ENCODE measurements around the gene TGFBR3L. TPM values are rescaled to one million over a fixed set of nuclear protein-coding genes. Genes with fewer than 3 reads are reported as not detected.

Gene TGFBR3L
- total RNA-seq, 2 donors from 2014 or later: 9.9 TPM; not detected in 1

- Histone ChIP-seq H3K36me3 (replicated peaks in 1 of 2; ENCODE audit: insufficient read depth in 1 of 2, low read depth in 2 of 2) (no peaks in the 10 kb centered on the region), H3K9me3 (no peaks in the 10 kb centered on the region), H3K27me3 (no peaks in the 10 kb centered on the region), H3K27ac (no peak overlapping the region), H3K4me3 (no peak overlapping the region), H3K4me1 (peaks cover 46% of the 10 kb centered on the region)
- no peak for DNase-seq
- TF ChIP-seq CTCF (IDR thresholded peaks at IDR 0.05): no peak
- TF ChIP-seq POLR2A (IDR thresholded peaks at IDR 0.05): no peak
- intact Hi-C loops (cut with DNase I): no loop called here
- 28 to 60% methylated on average over 1 to 33 of the region's 34 CpGs for WGBS, 2 donors
- no peak for ATAC-seq
Observed at GRCh38 chr19:7924651-7925170, 10.1 kb downstream of the TGFBR3L start.

- ATAC-seq (no peak), DNase-seq (peak; percentile 61 to 72 (median 63))
- Histone ChIP-seq H3K4me3 (peak overlapping the region in 1 of 2 donors; percentile 2), H3K27me3 (no peaks in the 10 kb centered on the region), H3K27ac (no peak overlapping the region), H3K4me1 (peaks cover 43% of the 10 kb centered on the region), H3K36me3 (replicated peaks in 1 of 2; ENCODE audit: insufficient read depth in 1 of 2, low read depth in 2 of 2) (no peaks in the 10 kb centered on the region), H3K9me3 (no peaks in the 10 kb centered on the region)
- 1% methylated on average over 82 of the region's 98 CpGs; no CpG with 5 or more reads in 1 of the 2 donors for WGBS, 2 donors
- no peak for TF ChIP-seq POLR2A (IDR thresholded peaks at IDR 0.05)
- TF ChIP-seq CTCF (IDR thresholded peaks at IDR 0.05): peak; percentile 56 to 77 (median 63)
- intact Hi-C loops (cut with DNase I): no loop called here
Observed at GRCh38 chr19:7925171-7925851, 10.7 kb downstream of the TGFBR3L start.

- Histone ChIP-seq H3K27ac (no peak within 1 kb of the TSS), H3K27me3 (no peaks in the 10 kb centered on the region), H3K4me3 (peak within 1 kb of the TSS in 1 of 2 donors; percentile 2), H3K9me3 (no peaks in the 10 kb centered on the region), H3K36me3 (replicated peaks in 1 of 2; ENCODE audit: insufficient read depth in 1 of 2, low read depth in 2 of 2) (peaks cover 0 to under 1% of the 10 kb centered on the region in 2 donors), H3K4me1 (peaks cover 39% of the 10 kb centered on the region)
- peak; percentile 59 to 80 (median 72) for DNase-seq
- WGBS, 2 donors: 10 to 39% methylated on average over 12 to 51 of the region's 65 CpGs
- ATAC-seq: peak; percentile 65
- TF ChIP-seq CTCF (IDR thresholded peaks at IDR 0.05) (peak in 1 of 7 experiments; percentile 6), POLR2A (IDR thresholded peaks at IDR 0.05) (no peak)
- intact Hi-C loops (cut with DNase I): no loop called here
Observed at GRCh38 chr19:7926021-7926726, 11.5 kb downstream of the TGFBR3L start, which contains the start of gene CTXN1. CTXN1 (minus strand) TSS chr19:7926135; CDS start chr19:7925538, 597 bp downstream.

GRCh38 chr19:7926727-7927604 lies 12.3 kb downstream of the TGFBR3L start:
- DNase-seq (peak in 2 of 4 donors; percentile 18 to 24), ATAC-seq (no peak)
- Histone ChIP-seq H3K4me1 (peaks cover 31% of the 10 kb centered on the region), H3K9me3 (no peaks in the 10 kb centered on the region), H3K36me3 (replicated peaks in 1 of 2; ENCODE audit: insufficient read depth in 1 of 2, low read depth in 2 of 2) (peaks cover 0 to 1% of the 10 kb centered on the region in 2 donors), H3K27me3 (no peaks in the 10 kb centered on the region), H3K4me3 (no peak overlapping the region), H3K27ac (no peak overlapping the region)
- intact Hi-C loops (cut with DNase I): no loop called here
- 75 to 76% methylated on average over 9 to 29 of the region's 32 CpGs for WGBS, 2 donors
- no peak for TF ChIP-seq POLR2A (IDR thresholded peaks at IDR 0.05)

Measured in body of pancreas (tissue), 4 donors.